ENCODE results near the gene NTSR1. TPM values are rescaled to one million over a fixed set of nuclear protein-coding genes. Genes with fewer than 3 reads are reported as not detected.

NTSR1 gene
- total RNA-seq, 2 donors from 2014 or later = 0.74 TPM; not detected in 1

DNA sequence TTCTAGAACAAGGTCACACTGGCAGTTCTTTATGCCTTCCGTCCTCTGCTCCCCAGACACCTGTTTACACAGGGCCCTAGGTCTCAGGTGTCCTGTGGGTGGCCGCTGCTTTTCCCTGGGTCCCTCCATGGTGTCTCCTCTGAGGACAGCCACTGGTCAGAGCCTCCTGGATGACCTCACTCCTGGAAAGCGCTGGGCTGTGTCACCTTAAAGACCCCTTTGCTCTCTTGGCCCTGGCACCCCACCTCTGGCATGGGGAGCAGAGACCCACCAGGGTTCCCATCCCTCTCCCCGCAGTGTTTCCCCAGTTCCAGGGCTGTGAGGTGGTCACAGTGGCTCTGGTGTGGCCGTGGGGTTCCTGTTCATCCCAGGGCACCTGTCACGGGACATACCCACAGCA is 33.9 kb downstream of the NTSR1 start:
- Histone ChIP-seq H3K27ac (no peak overlapping the region), H3K4me3 (no peak overlapping the region), H3K36me3 (no peaks in the 10 kb centered on the region), H3K27me3 (replicated peaks; ENCODE audit: insufficient read depth) (peaks cover 4% of the 10 kb centered on the region), H3K9me3 (no peaks in the 10 kb centered on the region), H3K4me1 (replicated peaks) (no peaks in the 10 kb centered on the region)
- intact Hi-C loops (cut with DNase I) = no loop called here
- no peak for DNase-seq (ENCODE audit: low spot score)
- TF ChIP-seq POLR2A (IDR thresholded peaks at IDR 0.05) (no peak), POLR2AphosphoS5 (IDR thresholded peaks at IDR 0.05) (no peak)
- TF ChIP-seq, protein P1, sequence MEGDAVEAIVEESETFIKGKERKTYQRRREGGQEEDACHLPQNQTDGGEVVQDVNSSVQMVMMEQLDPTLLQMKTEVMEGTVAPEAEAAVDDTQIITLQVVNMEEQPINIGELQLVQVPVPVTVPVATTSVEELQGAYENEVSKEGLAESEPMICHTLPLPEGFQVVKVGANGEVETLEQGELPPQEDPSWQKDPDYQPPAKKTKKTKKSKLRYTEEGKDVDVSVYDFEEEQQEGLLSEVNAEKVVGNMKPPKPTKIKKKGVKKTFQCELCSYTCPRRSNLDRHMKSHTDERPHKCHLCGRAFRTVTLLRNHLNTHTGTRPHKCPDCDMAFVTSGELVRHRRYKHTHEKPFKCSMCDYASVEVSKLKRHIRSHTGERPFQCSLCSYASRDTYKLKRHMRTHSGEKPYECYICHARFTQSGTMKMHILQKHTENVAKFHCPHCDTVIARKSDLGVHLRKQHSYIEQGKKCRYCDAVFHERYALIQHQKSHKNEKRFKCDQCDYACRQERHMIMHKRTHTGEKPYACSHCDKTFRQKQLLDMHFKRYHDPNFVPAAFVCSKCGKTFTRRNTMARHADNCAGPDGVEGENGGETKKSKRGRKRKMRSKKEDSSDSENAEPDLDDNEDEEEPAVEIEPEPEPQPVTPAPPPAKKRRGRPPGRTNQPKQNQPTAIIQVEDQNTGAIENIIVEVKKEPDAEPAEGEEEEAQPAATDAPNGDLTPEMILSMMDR (IDR thresholded peaks at IDR 0.05) = no peak
- 93% methylated on average over 5 of the region's 6 CpGs for WGBS

DNA sequence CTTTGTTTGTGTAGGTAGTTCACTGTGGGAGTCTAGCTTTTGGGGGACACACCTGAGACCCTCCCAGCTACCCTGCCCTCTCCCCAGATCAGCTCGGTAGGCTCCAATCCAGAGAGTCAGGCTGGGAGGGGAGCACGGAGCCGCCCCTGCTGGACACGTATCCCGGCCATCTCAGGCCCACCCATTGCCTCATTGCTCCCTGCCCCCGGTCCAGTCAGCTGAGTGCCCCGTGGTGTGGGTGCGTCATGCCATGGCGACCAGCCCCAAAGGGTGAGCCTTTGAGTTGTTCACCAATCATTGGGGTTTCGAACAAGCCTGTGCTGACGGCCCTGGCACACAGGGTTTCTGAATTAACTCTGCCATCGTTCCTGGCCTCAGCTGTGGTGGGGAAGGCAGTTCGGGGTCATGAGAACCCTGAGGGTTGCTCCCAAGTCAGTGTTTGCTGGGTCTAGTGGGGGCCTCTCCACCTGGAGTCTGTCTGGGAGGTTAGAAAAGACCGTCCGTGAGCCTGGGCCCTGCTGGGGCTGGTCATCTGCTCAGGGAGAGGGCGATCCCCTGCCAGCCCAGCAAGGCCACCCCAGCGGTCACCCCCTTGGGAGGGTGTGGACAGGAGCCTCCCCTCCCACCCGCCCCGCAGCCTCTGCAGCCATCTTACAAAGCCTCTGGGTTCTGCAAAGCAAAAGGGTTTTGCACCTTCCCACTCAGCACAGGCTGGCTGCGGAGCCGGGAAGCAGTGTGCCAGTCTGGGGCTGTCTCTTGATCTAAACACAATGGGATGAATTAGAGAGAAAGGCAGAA is 34.5 kb downstream of the NTSR1 start:
- TF ChIP-seq, protein P1 (IDR thresholded peaks at IDR 0.05) = no peak
- TF ChIP-seq POLR2A (IDR thresholded peaks at IDR 0.05) = no peak
- no peak for TF ChIP-seq POLR2AphosphoS5 (IDR thresholded peaks at IDR 0.05)
- Histone ChIP-seq H3K27me3 (replicated peaks; ENCODE audit: insufficient read depth) (peaks cover 4% of the 10 kb centered on the region), H3K4me3 (no peak overlapping the region), H3K27ac (no peak overlapping the region), H3K4me1 (replicated peaks) (no peaks in the 10 kb centered on the region), H3K36me3 (no peaks in the 10 kb centered on the region), H3K9me3 (no peaks in the 10 kb centered on the region)
- intact Hi-C loops (cut with DNase I) = no loop called here
- no peak for DNase-seq (ENCODE audit: low spot score)
- WGBS = 87% methylated on average over 18 of the region's 21 CpGs

DNA sequence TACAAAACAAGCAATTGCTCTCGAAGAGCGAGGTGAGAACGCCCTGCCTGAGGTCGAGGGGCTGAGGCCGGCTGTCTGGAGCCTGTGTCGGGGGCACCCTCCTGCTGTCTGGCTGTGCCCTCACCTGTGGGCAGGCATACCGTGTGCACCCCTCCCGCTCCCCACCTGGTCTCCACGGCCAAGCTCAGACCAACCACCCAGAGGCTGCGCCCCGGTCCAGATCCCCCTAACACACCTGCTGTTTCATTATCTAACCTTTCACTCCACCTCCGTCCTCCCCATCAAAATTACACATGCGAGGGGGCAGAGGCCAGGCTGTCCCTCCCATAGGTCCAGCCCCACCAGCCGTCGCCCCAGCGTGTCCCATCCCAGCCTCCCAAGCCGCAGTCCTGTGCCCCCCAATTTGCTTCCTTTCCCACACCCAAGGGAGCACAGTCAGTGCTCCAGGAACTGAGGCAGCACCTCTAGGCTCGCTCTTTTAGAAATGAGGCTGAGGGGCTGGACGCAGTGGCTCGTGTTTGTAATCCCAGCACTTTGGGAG is 35.2 kb downstream of the NTSR1 start:
- TF ChIP-seq POLR2AphosphoS5 (IDR thresholded peaks at IDR 0.05) (no peak), POLR2A (IDR thresholded peaks at IDR 0.05) (no peak)
- TF ChIP-seq, protein P1 (IDR thresholded peaks at IDR 0.05) = no peak
- intact Hi-C loops (cut with DNase I) = no loop called here
- 81% methylated on average over 20 of the region's 20 CpGs for WGBS

DNA sequence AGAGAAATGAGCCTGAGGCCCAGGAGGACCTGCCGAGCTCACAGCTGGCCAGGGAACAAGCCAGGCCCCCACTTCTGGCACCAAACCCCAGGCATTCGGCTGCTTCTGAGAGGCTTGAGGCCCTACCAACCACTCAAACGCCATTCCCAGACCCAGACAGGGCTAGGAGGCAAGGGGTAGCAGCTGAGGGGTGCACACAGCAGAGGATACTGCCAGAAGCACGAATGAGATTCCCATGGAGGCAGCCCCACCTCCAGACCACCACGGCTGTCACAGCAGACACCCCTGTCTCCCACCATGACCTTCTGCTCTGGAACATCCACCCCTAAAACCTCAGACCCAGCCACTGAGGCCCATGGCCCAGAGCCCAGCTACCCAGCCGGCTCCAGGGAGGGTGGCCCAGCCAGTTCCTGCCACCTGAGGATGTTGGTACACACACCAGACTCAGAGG is 36.1 kb downstream of the NTSR1 start:
- no peak for TF ChIP-seq POLR2A (IDR thresholded peaks at IDR 0.05)
- TF ChIP-seq POLR2AphosphoS5 (IDR thresholded peaks at IDR 0.05) = no peak
- TF ChIP-seq, protein P1 (IDR thresholded peaks at IDR 0.05) = no peak
- H3K4me1 ChIP-seq (replicated peaks) = no peaks in the 10 kb centered on the region
- WGBS = 64% methylated on average over 6 of the region's 6 CpGs

More for the DNA sequence above, 35.2 kb downstream of the NTSR1 start:
- H3K36me3 ChIP-seq = no peaks in the 10 kb centered on the region
- no peak overlapping the region for H3K27ac ChIP-seq
- peaks cover 4% of the 10 kb centered on the region for H3K27me3 ChIP-seq (replicated peaks; ENCODE audit: insufficient read depth)
- no peak for DNase-seq (ENCODE audit: low spot score)
- no peaks in the 10 kb centered on the region for H3K4me1 ChIP-seq (replicated peaks)
- H3K4me3 ChIP-seq = no peak overlapping the region
- H3K9me3 ChIP-seq = no peaks in the 10 kb centered on the region

More for the DNA sequence above, 36.1 kb downstream of the NTSR1 start:
- DNase-seq (ENCODE audit: low spot score) = no peak
- no peaks in the 10 kb centered on the region for H3K36me3 ChIP-seq
- H3K9me3 ChIP-seq = no peaks in the 10 kb centered on the region
- no peak overlapping the region for H3K27ac ChIP-seq
- intact Hi-C loops (cut with DNase I) = no loop called here
- no peak overlapping the region for H3K4me3 ChIP-seq
- H3K27me3 ChIP-seq (replicated peaks; ENCODE audit: insufficient read depth) = peaks cover 4% of the 10 kb centered on the region
